Natural killer cell (primary cell): Measurements from ENCODE around the gene UBE2I. TPM values are rescaled to one million over a fixed set of nuclear protein-coding genes. Genes with fewer than 3 reads are reported as not detected.

Experiments
- ATAC-seq, 3 donors: fragments of 150-1000 bp in 2 of 3; fragments of 200-7000 bp in 1 of 3; cut with Tn5 transposase; 1 replicate in 1 of 3; 2 replicates in 2 of 3; pipeline ENCODE4 v1.10.0; 2021; ENCODE audit warnings: mild to moderate bottlenecking in 2 of 3, moderate library complexity in 2 of 3
- DNase-seq, 2 donors: peaks; one replicate each; pipeline versions ENCODE4 v3.0.0 to v3.0.0-alpha.2; 2013 to 2021; ENCODE audit warnings: mixed read lengths in 1 of 2
- H3K27ac ChIP-seq: one replicate; pipeline ENCODE4 v1.5.1; 2013; ENCODE audit warnings: mild to moderate bottlenecking, low read length
- H3K27me3 ChIP-seq: one replicate; pipeline ENCODE4 v1.6.1; 2013; ENCODE audit warnings: low read length; ENCODE audit not compliant: control insufficient read depth, insufficient read depth
- H3K36me3 ChIP-seq: one replicate; pipeline ENCODE4 v1.6.1; 2013; ENCODE audit warnings: low read length; ENCODE audit not compliant: control insufficient read depth, insufficient read depth
- H3K4me1 ChIP-seq: one replicate; pipeline ENCODE4 v1.6.1; 2013; ENCODE audit warnings: low read length; ENCODE audit not compliant: control insufficient read depth, insufficient read depth
- H3K4me3 ChIP-seq: one replicate; pipeline ENCODE4 v1.5.1; 2013; ENCODE audit warnings: low read length
- H3K9me3 ChIP-seq: one replicate; pipeline ENCODE4 v1.6.1; 2013; ENCODE audit warnings: low read length; ENCODE audit not compliant: control insufficient read depth, insufficient read depth
- H3K27ac Mint-ChIP-seq, 2 donors: one replicate each; pipeline ENCODE4 v1.8.0; 2022; ENCODE audit warnings: mild to moderate bottlenecking in 2 of 2, mixed read lengths in 2 of 2, moderate library complexity in 1 of 2
- H3K27me3 Mint-ChIP-seq, 2 donors: one replicate each; pipeline ENCODE4 v1.8.0; 2022; ENCODE audit warnings: low read depth in 2 of 2, mixed read lengths in 2 of 2
- H3K36me3 Mint-ChIP-seq: one replicate; pipeline ENCODE4 v1.8.0; 2022; ENCODE audit warnings: mixed read lengths
- H3K4me1 Mint-ChIP-seq, 2 donors: one replicate each; pipeline ENCODE4 v1.8.0; 2022; ENCODE audit warnings: mixed read lengths in 2 of 2
- H3K4me3 Mint-ChIP-seq: one replicate; pipeline ENCODE4 v1.8.0; 2022; ENCODE audit warnings: mild to moderate bottlenecking, moderate library complexity, mixed read lengths
- H3K9me3 Mint-ChIP-seq, 2 donors: one replicate each; pipeline ENCODE4 v1.8.0; 2022; ENCODE audit warnings: mixed read lengths in 2 of 2
- WGBS: methylation state at CpG from one replicate; pipeline ENCODE4 v1.1.7; 2013; ENCODE audit warnings: missing lambda C conversion rate; ENCODE audit not compliant: insufficient coverage; 5-methylcytosine and 5-hydroxymethylcytosine counted together
- intact Hi-C: fragments of 100-400 bp; cut with micrococcal nuclease; formaldehyde crosslinking; loops from one replicate; pipeline ENCODE4 v1.14.2; 2022
- total RNA-seq, 4 donors: library from RNA; stranded (reverse); fragments of 120-200 nt in 1 of 4; gene quantifications; one replicate each; pipeline versions ENCODE4 v1.2.3 to v1.2.4, GENCODE V29; 2013 to 2022
- TF ChIP-seq, protein P1 (sequence below): fragments of 200-600 bp; IDR thresholded peaks from one replicate; pipeline ENCODE4 v1.8.0; 2022; ENCODE audit warnings: antibody characterized with exemption

UBE2I gene
- total RNA-seq, 3 donors from 2014 or later (not counting 1 experiment from before 2014, with no cell fraction given), result 367 to 412 (median 383) TPM

DNA sequence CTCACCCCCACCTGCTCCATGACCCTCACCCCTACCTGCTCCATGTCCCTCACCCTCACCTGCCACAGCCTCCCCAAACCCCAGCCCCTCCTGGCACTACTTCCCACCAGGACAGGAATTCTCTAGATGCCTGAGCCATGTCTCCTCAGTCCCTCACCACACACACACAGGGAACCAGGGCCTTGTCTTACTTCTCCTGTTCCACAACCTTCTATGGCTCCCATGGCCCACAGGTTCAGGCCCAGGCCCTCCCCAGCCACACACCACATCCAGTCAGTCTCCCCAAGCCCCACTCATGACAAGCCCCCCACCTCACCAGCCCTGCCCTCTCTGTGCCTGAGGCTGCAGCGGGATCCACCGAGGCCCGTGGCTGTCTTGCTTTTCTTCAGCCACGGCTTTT, 3.1 kb upstream of the UBE2I start:
- no peaks in the 10 kb centered on the region for H3K27me3 ChIP-seq
- no peaks in the 10 kb centered on the region for H3K27me3 Mint-ChIP-seq
- ATAC-seq (no peak), DNase-seq (no peak)
- no peaks in the 10 kb centered on the region for H3K9me3 Mint-ChIP-seq
- no peaks in the 10 kb centered on the region for H3K36me3 ChIP-seq
- intact Hi-C loops, result no loop called here
- TF ChIP-seq, protein P1, sequence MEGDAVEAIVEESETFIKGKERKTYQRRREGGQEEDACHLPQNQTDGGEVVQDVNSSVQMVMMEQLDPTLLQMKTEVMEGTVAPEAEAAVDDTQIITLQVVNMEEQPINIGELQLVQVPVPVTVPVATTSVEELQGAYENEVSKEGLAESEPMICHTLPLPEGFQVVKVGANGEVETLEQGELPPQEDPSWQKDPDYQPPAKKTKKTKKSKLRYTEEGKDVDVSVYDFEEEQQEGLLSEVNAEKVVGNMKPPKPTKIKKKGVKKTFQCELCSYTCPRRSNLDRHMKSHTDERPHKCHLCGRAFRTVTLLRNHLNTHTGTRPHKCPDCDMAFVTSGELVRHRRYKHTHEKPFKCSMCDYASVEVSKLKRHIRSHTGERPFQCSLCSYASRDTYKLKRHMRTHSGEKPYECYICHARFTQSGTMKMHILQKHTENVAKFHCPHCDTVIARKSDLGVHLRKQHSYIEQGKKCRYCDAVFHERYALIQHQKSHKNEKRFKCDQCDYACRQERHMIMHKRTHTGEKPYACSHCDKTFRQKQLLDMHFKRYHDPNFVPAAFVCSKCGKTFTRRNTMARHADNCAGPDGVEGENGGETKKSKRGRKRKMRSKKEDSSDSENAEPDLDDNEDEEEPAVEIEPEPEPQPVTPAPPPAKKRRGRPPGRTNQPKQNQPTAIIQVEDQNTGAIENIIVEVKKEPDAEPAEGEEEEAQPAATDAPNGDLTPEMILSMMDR, result no peak
- WGBS, result 71% methylated on average over 4 of the region's 4 CpGs
- H3K4me3 ChIP-seq, result no peak overlapping the region
- no peak overlapping the region for H3K4me3 Mint-ChIP-seq
- no peaks in the 10 kb centered on the region for H3K36me3 Mint-ChIP-seq
- H3K27ac Mint-ChIP-seq, result no peak overlapping the region
- peaks cover 35% of the 10 kb centered on the region for H3K4me1 ChIP-seq
- peaks cover 19 to 36% of the 10 kb centered on the region in 2 donors for H3K4me1 Mint-ChIP-seq
- H3K9me3 ChIP-seq, result no peaks in the 10 kb centered on the region
- no peak overlapping the region for H3K27ac ChIP-seq

DNA sequence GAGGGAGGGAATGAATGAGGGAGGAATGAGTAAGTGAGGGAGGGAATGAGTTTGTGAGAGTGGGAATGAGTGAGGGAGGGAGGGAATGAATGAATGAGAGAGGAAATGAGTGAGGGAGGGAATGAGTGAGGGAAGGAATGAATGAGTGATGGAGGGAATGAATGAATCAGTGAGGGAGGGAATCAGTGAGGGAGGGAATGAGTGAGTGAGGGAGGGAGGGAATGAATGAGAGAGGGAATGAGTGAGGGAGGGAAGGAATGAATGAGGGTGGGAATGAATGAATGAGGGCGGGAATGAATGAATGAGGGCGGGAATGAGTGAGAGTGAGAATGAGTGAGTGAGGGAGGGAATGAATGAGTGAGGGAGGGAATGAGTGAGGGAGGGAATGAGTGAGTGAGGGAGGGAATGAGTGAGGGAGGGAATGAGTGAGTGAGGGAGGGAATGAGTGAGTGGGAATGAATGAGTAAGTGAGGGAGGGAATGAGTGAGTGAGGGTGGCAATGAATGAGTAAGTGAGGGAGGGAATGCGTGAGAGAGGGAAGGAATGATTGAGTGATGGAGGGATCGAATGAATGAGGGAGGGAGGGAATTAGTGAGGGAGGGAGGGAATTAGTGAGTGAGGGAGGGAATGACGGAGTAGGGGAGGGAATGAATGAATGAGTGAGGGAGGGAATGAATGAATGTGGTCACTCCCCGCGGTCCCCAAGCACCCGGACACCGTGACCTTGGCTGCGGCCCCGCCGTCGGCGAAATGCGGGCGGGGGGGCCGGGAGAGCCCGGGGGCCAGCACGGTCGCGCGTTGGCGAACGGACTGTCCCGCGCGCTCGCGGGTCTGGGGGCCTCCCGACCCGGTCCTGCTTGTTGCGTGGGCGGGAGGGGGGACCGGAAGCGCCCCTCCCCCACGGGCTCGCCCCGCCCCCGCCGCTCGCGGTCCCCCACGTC, 1.1 kb upstream of the UBE2I start:
- Histone ChIP-seq H3K4me3 (peak overlapping the region; percentile 29), H3K27ac (peak overlapping the region; percentile 100), H3K9me3 (no peaks in the 10 kb centered on the region), H3K4me1 (peaks cover 52% of the 10 kb centered on the region), H3K27me3 (no peaks in the 10 kb centered on the region), H3K36me3 (peaks cover 8% of the 10 kb centered on the region)
- TF ChIP-seq, protein P1, result no peak
- H3K4me1 Mint-ChIP-seq, result peaks cover 21 to 44% of the 10 kb centered on the region in 2 donors
- 4% methylated on average over 42 of the region's 43 CpGs for WGBS
- ATAC-seq, result peak in 2 of 3 donors; percentile 0 to 9
- H3K4me3 Mint-ChIP-seq, result peak overlapping the region; percentile 84
- no peaks in the 10 kb centered on the region for H3K9me3 Mint-ChIP-seq
- peak overlapping the region; percentile 96 to 99 for H3K27ac Mint-ChIP-seq
- no peaks in the 10 kb centered on the region for H3K36me3 Mint-ChIP-seq
- no peaks in the 10 kb centered on the region for H3K27me3 Mint-ChIP-seq
- no peak for DNase-seq
- intact Hi-C loops, result loop anchor here (2.0 kb wide), 2 partner anchors 70 to 112 kb away; partner anchors contain the start of gene UQCC4

DNA sequence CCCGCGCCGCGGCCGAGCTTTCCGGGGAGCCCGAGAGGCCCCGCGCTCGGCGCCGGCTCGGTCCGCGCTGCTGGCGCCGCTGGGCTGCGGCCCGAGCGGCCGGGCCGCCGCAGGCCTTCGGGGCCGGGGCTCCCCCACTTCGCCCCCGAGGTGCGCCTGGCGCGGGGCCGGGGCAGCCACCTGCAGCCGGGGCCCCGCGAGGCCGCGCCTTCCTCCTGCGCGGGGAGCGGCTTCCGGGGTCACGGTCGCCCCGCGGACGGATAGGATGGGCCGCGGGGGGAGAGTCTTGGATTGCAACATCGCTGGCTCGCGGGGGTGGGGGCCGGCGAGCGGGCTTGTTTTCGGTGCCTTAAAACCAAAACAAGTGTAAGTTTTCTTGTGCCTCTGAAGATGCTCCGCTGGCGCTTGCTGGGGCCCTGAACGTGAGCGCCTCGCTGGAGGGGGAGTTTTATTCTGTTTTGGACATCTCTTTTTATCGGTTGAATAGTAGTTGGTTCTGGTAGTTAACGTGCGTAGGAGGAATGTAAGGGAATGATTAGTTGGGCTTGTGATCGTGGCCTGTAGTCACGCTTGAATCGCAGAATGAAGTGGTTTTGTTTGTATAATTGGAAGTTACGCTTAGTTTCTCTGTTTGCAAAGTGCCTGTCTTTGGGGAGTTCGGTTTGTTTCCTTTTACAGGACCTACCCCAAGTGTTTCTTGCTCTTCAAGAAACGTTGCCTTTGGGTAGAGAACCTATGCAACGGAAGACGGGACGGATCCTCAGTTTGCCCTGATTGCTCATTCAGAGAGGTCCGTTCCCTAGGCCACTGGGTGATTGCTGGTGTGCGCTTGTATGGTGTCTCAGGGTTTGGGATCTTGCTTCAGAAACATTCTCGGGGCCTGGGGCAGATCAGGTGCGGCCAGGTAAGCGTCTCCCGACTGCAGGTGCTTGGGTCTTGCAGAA, 724 bp downstream of the UBE2I start:
- peak overlapping the region; percentile 64 for H3K27ac ChIP-seq
- Mint-ChIP-seq H3K9me3 (no peaks in the 10 kb centered on the region), H3K27me3 (no peaks in the 10 kb centered on the region), H3K4me3 (peak overlapping the region; percentile 96), H3K36me3 (no peaks in the 10 kb centered on the region), H3K27ac (peak overlapping the region; percentile 95 to 96), H3K4me1 (peaks cover 28 to 45% of the 10 kb centered on the region in 2 donors)
- H3K9me3 ChIP-seq, result no peaks in the 10 kb centered on the region
- H3K36me3 ChIP-seq, result peaks cover 22% of the 10 kb centered on the region
- H3K27me3 ChIP-seq, result no peaks in the 10 kb centered on the region
- intact Hi-C loops, result loop anchor here (2.0 kb wide), 3 partner anchors 21 to 111 kb away; partner anchors contain the start of gene UQCC4
- TF ChIP-seq, protein P1, result no peak
- H3K4me1 ChIP-seq, result peaks cover 49% of the 10 kb centered on the region
- DNase-seq, result peak; percentile 73 to 78
- under 1% methylated on average over 77 of the region's 77 CpGs for WGBS
- H3K4me3 ChIP-seq, result peak overlapping the region; percentile 57
- peak; percentile 46 to 55 (median 49) for ATAC-seq
